ENCODE data around the gene SEMA3A. TPM values are rescaled to one million over a fixed set of nuclear protein-coding genes. Genes with fewer than 3 reads are reported as not detected.

Gene SEMA3A
- polyA plus RNA-seq, 1 donor from 2014 or later, result 22.8 TPM

GRCh38 chr7:84049071-84049836 lies 145.3 kb downstream of the SEMA3A start:
- H4K20me1 ChIP-seq (ENCODE audit: insufficient read depth), result no peaks in the 10 kb centered on the region
- no peaks in the 10 kb centered on the region for H3K27me3 ChIP-seq (ENCODE audit: insufficient read depth, low read depth, low read length)
- H3F3A ChIP-seq (ENCODE audit: insufficient read depth, low read length, poor library complexity, severe bottlenecking), result no peaks in the 10 kb centered on the region
- no peak overlapping the region for H2AFZ ChIP-seq (ENCODE audit: low read depth, low read length)
- no peaks in the 10 kb centered on the region for H3K79me2 ChIP-seq (replicated peaks; ENCODE audit: insufficient read depth, low read length)
- no peak overlapping the region for H3K4me3 ChIP-seq (ENCODE audit: low read length)
- no peak overlapping the region for H3K27ac ChIP-seq (ENCODE audit: low read length)
- TF ChIP-seq POLR2AphosphoS5 (IDR thresholded peaks at IDR 0.05) (no peak), EP300 (conservative IDR thresholded peaks at IDR 0.05; ENCODE audit: poor library complexity, severe bottlenecking) (no peak), CTCF (IDR thresholded peaks at IDR 0.05; ENCODE audit: poor library complexity, severe bottlenecking) (no peak), EZH2 (IDR thresholded peaks at IDR 0.05; ENCODE audit: borderline replicate concordance, insufficient read depth, low read length, poor library complexity, severe bottlenecking) (no peak), MXI1 (conservative IDR thresholded peaks at IDR 0.05; ENCODE audit: poor library complexity, severe bottlenecking) (no peak), TAF1 (IDR thresholded peaks at IDR 0.05; ENCODE audit: low read depth) (no peak), SMC3 (conservative IDR thresholded peaks at IDR 0.05; ENCODE audit: poor library complexity) (no peak), REST (IDR thresholded peaks at IDR 0.05; ENCODE audit: borderline replicate concordance) (no peak), RAD21 (conservative IDR thresholded peaks at IDR 0.05) (no peak)
- peaks cover 4% of the 10 kb centered on the region for H3K36me3 ChIP-seq (ENCODE audit: insufficient read depth, low read length)
- H3K9me3 ChIP-seq (ENCODE audit: low read length), result no peaks in the 10 kb centered on the region
- H3K4me2 ChIP-seq (ENCODE audit: low read length), result no peak overlapping the region
- no peak overlapping the region for H3K9ac ChIP-seq (ENCODE audit: low read length)
- no peaks in the 10 kb centered on the region for H3K9me2 ChIP-seq (ENCODE audit: insufficient read depth, low read length)

GRCh38 chr7:84047085-84047484 lies 147.5 kb downstream of the SEMA3A start:
- Histone ChIP-seq H3K9me2 (ENCODE audit: insufficient read depth, low read length) (no peaks in the 10 kb centered on the region), H3K79me2 (replicated peaks; ENCODE audit: insufficient read depth, low read length) (no peaks in the 10 kb centered on the region), H3K36me3 (ENCODE audit: insufficient read depth, low read length) (peaks cover 4% of the 10 kb centered on the region)

More at GRCh38 chr7:84047085-84047484, 147.5 kb downstream of the SEMA3A start:
- no peak overlapping the region for H3K27ac ChIP-seq (ENCODE audit: low read length)
- H3K9me3 ChIP-seq (ENCODE audit: low read length), result no peaks in the 10 kb centered on the region
- H2AFZ ChIP-seq (ENCODE audit: low read depth, low read length), result no peak overlapping the region
- TF ChIP-seq TAF1 (IDR thresholded peaks at IDR 0.05; ENCODE audit: low read depth), result no peak
- TF ChIP-seq CTCF (IDR thresholded peaks at IDR 0.05; ENCODE audit: poor library complexity, severe bottlenecking), result no peak
- no peak for TF ChIP-seq RAD21 (conservative IDR thresholded peaks at IDR 0.05)
- no peak for TF ChIP-seq EZH2 (IDR thresholded peaks at IDR 0.05; ENCODE audit: borderline replicate concordance, insufficient read depth, low read length, poor library complexity, severe bottlenecking)
- TF ChIP-seq POLR2AphosphoS5 (IDR thresholded peaks at IDR 0.05), result no peak
- TF ChIP-seq MXI1 (conservative IDR thresholded peaks at IDR 0.05; ENCODE audit: poor library complexity, severe bottlenecking), result no peak
- no peak for TF ChIP-seq REST (IDR thresholded peaks at IDR 0.05; ENCODE audit: borderline replicate concordance)
- no peak for TF ChIP-seq SMC3 (conservative IDR thresholded peaks at IDR 0.05; ENCODE audit: poor library complexity)
- TF ChIP-seq EP300 (conservative IDR thresholded peaks at IDR 0.05; ENCODE audit: poor library complexity, severe bottlenecking), result no peak
- no peak overlapping the region for H3K4me3 ChIP-seq (ENCODE audit: low read length)
- no peaks in the 10 kb centered on the region for H4K20me1 ChIP-seq (ENCODE audit: insufficient read depth)
- no peaks in the 10 kb centered on the region for H3K27me3 ChIP-seq (ENCODE audit: insufficient read depth, low read depth, low read length)
- no peak overlapping the region for H3K9ac ChIP-seq (ENCODE audit: low read length)
- H3F3A ChIP-seq (ENCODE audit: insufficient read depth, low read length, poor library complexity, severe bottlenecking), result no peaks in the 10 kb centered on the region
- H3K4me2 ChIP-seq (ENCODE audit: low read length), result no peak overlapping the region

All from neural cell (in vitro differentiated cells).